HepG2 (cell line): Measurements from ENCODE around the gene SAA4. TPM values are rescaled to one million over a fixed set of nuclear protein-coding genes. Genes with fewer than 3 reads are reported as not detected.

Source experiments
- GATAD2A ChIP-seq: IDR thresholded peaks from 2 replicates; pipeline ENCODE4 v1.6.1; 2016
- HDAC6 ChIP-seq: fragments of 200-600 bp; sonication (generic); IDR thresholded peaks from 2 replicates; pipeline ENCODE4 v1.7.0; 2017; ENCODE audit warnings: mild to moderate bottlenecking, antibody characterized with exemption, low read length, low read depth
- HMG20A ChIP-seq: IDR thresholded peaks from 2 replicates; pipeline ENCODE4 v1.6.1; 2016; ENCODE audit warnings: borderline replicate concordance
- HNRNPLL ChIP-seq: fragments of 200-400 bp; formaldehyde crosslinking; IDR thresholded peaks from 2 replicates; pipeline ENCODE4 v1.6.1; 2017; ENCODE audit warnings: mild to moderate bottlenecking, low read depth, low read length; ENCODE audit not compliant: poor library complexity, severe bottlenecking
- JUNB ChIP-seq: sonication (generic); formaldehyde crosslinking; IDR thresholded peaks from 2 replicates; pipeline ENCODE4 v1.8.0; 2022; ENCODE audit warnings: missing genetic modification reagents, mild to moderate bottlenecking, borderline replicate concordance
- KDM6A ChIP-seq: IDR thresholded peaks from 2 replicates; pipeline ENCODE4 v1.6.1; 2016; ENCODE audit warnings: low read depth
- KLF11 ChIP-seq: IDR thresholded peaks from 2 replicates; pipeline ENCODE4 v1.6.1; 2016; ENCODE audit warnings: missing compliant biosample characterization
- MIER2 ChIP-seq: IDR thresholded peaks from 2 replicates; pipeline ENCODE4 v1.6.1; 2016; ENCODE audit warnings: missing biosample characterization, missing genetic modification reagents
- MYC ChIP-seq: sonication (generic); formaldehyde crosslinking; IDR thresholded peaks from 2 replicates; pipeline ENCODE4 v1.9.0; 2021; ENCODE audit warnings: missing genetic modification reagents, borderline replicate concordance
- NFIC ChIP-seq: IDR thresholded peaks from 2 replicates; pipeline ENCODE4 v1.6.1; 2012; ENCODE audit warnings: mild to moderate bottlenecking, low read length, inconsistent platforms
- NR2F6 ChIP-seq, 2 experiments: IDR thresholded peaks; 2 replicates each; pipeline ENCODE4 v1.6.1; 2016; ENCODE audit warnings: antibody characterized with exemption in 1 of 2, mild to moderate bottlenecking in 1 of 2
- PLRG1 ChIP-seq: fragments of 450-650 bp; conservative IDR thresholded peaks from 2 replicates; pipeline ENCODE4 v1.6.1; 2016
- RBFOX2 ChIP-seq: fragments of 200-400 bp; formaldehyde crosslinking; IDR thresholded peaks from 2 replicates; pipeline ENCODE4 v1.6.1; 2017; ENCODE audit warnings: low read depth, mild to moderate bottlenecking, low read length
- SP4 ChIP-seq: sonication (generic); formaldehyde crosslinking; IDR thresholded peaks from 2 replicates; pipeline ENCODE4 v1.8.1; 2023; ENCODE audit warnings: mild to moderate bottlenecking, missing genetic modification reagents
- STAT6 ChIP-seq: sonication (generic); formaldehyde crosslinking; IDR thresholded peaks from 2 replicates; pipeline ENCODE4 v1.4.0; 2020; ENCODE audit warnings: missing genetic modification reagents, mild to moderate bottlenecking, borderline replicate concordance
- TFE3 ChIP-seq: IDR thresholded peaks from 2 replicates; pipeline ENCODE4 v1.6.1; 2016
- ZBTB21 ChIP-seq: sonication (generic); formaldehyde crosslinking; IDR thresholded peaks from 2 replicates; pipeline ENCODE4 v1.4.0; 2020; ENCODE audit warnings: missing genetic modification reagents
- ZBTB39 ChIP-seq: sonication (generic); formaldehyde crosslinking; IDR thresholded peaks from 2 replicates; pipeline ENCODE4 v1.5.0; 2020; ENCODE audit warnings: missing genetic modification reagents
- ZFP37 ChIP-seq: sonication (generic); formaldehyde crosslinking; IDR thresholded peaks from 2 replicates; pipeline ENCODE4 v1.4.0; 2020; ENCODE audit warnings: missing genetic modification reagents, borderline replicate concordance
- ZNF503 ChIP-seq: sonication (generic); formaldehyde crosslinking; IDR thresholded peaks from 2 replicates; pipeline ENCODE4 v1.4.0; 2020; ENCODE audit warnings: missing genetic modification reagents
- ZNF570 ChIP-seq: sonication (generic); formaldehyde crosslinking; IDR thresholded peaks from 2 replicates; pipeline ENCODE4 v1.4.0; 2020; ENCODE audit warnings: mild to moderate bottlenecking, missing genetic modification reagents, borderline replicate concordance
- ZNF772 ChIP-seq: sonication (generic); formaldehyde crosslinking; IDR thresholded peaks from 2 replicates; pipeline ENCODE4 v1.5.0; 2020; ENCODE audit warnings: mild to moderate bottlenecking, missing genetic modification reagents
- polyA plus RNA-seq, 8 experiments: library from polyadenylated mRNA; depleted of rRNA in 3 of 8; stranded (reverse) in 7 of 8; unstranded in 1 of 8; fragments of >200 nt; fragmentation: Illumina TruSeq in 4 of 8; extraction: Trizol in 4 of 8; gene quantifications; 2 replicates each; pipeline versions ENCODE4 v1.2.1 to v1.2.3, GENCODE V29; 2011 to 2016; ENCODE audit warnings: low read depth in 4 of 8, missing spikeins in 1 of 8, mixed read lengths in 1 of 8; ENCODE audit not compliant: insufficient read depth in 1 of 8
- total RNA-seq, 5 experiments: library from RNA; depleted of rRNA; stranded (reverse); fragments of >200 nt; fragmentation: Illumina TruSeq; extraction: Trizol; gene quantifications; 2 replicates each; pipeline ENCODE4 v1.2.3, GENCODE V29; 2016; ENCODE audit warnings: low read depth in 1 of 5

SAA4 gene
- total and polyA plus RNA-seq, 2 of the 13 experiments (the other 11 are each of a cell fraction or from before 2014, with no cell fraction given): 53.4 to 253 TPM

- TF ChIP-seq SP4: no peak
- TF ChIP-seq ZBTB21 (CRISPR knock-in tag): no peak
- TF ChIP-seq JUNB (CRISPR knock-in tag): no peak
- peak; percentile 38; the same call in 1 of the 2 replicates for TF ChIP-seq KLF11 (CRISPR knock-in tag)
- TF ChIP-seq TFE3 (CRISPR knock-in tag): peak; percentile 79
- TF ChIP-seq HNRNPLL: no peak
- TF ChIP-seq GATAD2A (CRISPR knock-in tag): peak; percentile 97
- TF ChIP-seq MYC (CRISPR knock-in tag): 0 out of 2 replicates have a peak, but pooled peaks have one; percentile 15
- TF ChIP-seq RBFOX2: peak; percentile 37; the same call in 1 of the 2 replicates
- 0 out of 2 replicates have a peak, but pooled peaks have one; percentile 60 for TF ChIP-seq MIER2
- peak; percentile 85; the same call in 1 of the 2 replicates for TF ChIP-seq HMG20A (CRISPR knock-in tag)
- peak; percentile 57; the same call in 1 of the 2 replicates for TF ChIP-seq ZNF772 (CRISPR knock-in tag)
- TF ChIP-seq ZFP37 (CRISPR knock-in tag): 0 out of 2 replicates have a peak, but pooled peaks have one; percentile 30
- TF ChIP-seq NR2F6 (IDR thresholded peaks at IDR 0.05): peak; percentile 81
- peak; percentile 78 for TF ChIP-seq NR2F6 (CRISPR knock-in tag; IDR thresholded peaks at IDR 0.05)
- TF ChIP-seq HDAC6: no peak
- peak; percentile 82; the same call in 1 of the 2 replicates for TF ChIP-seq NFIC
- TF ChIP-seq ZNF570 (CRISPR knock-in tag): 0 out of 2 replicates have a peak, but pooled peaks have one; percentile 79
- TF ChIP-seq ZNF503: peak; percentile 66
- 0 out of 2 replicates have a peak, but pooled peaks have one; percentile 25 for TF ChIP-seq STAT6 (CRISPR knock-in tag)
- TF ChIP-seq PLRG1: no peak
- TF ChIP-seq ZBTB39 (CRISPR knock-in tag): 0 out of 2 replicates have a peak, but pooled peaks have one; percentile 67
- TF ChIP-seq KDM6A (CRISPR knock-in tag): peak; percentile 95
Observed at GRCh38 chr11:18223591-18224387, 12.8 kb downstream of the SAA4 start (continued).
